Mesenteric fat pad (tissue), 1 donor: ENCODE measurements around the gene NID2. TPM values are rescaled to one million over a fixed set of nuclear protein-coding genes. Genes with fewer than 3 reads are reported as not detected.

ENCODE experiments used
- DNase-seq: peaks from one replicate; pipeline ENCODE4 v3.0.0-alpha.2; 2020; ENCODE audit warnings: low spot score
- total RNA-seq: library from RNA; stranded (reverse); fragmentation: NEBNext Ultra II Directional; extraction: Animal tissue kit (Norgen Biotek cat#: 25700); gene quantifications from one replicate; pipeline ENCODE4 v1.2.1, GENCODE V29; 2021
- donor health status: DM: yes; HTN: yes; CAD: no.

The NID2 gene
- total RNA-seq, 1 donor from 2014 or later: 66.2 TPM

DNA sequence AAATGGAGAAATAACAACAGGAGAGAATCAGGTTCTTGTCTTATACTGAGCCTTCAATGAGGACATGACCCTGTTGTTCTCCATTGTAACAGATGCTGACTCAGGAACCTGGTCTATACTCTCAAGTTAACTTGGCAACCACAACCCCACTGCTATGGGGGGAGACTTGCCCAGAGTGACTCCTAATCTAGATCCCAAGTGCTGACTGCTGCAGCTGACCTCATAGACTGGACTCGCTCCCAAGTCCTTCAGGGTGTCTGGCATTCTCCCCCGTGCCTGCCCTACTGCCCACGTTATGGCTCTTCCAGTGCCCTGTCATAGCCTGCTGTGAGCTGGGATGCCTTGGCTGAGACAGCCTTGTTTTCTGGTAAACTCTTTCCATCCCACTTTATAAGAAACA lies 37.1 kb downstream of the NID2 start:
- DNase-seq: no peak

DNA sequence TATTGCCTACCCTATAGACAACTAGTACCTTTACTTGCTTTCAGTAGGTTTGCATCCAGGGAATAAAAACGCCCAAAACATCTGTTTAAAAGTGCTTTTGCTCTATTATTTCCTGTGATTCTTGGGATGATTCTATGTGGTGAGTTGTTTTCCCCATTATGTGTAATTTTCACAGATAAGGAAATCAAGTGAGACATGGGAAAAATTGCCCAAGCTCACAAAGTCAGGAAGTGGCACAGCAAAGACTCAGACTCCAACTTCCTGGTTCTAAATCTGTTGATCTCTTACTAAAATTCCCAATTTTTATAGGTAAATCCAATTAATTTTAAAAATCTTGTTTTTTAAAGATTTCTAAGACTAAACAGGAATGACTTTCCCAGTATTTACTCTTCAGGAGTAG lies 39.0 kb downstream of the NID2 start:
- DNase-seq: no peak

DNA sequence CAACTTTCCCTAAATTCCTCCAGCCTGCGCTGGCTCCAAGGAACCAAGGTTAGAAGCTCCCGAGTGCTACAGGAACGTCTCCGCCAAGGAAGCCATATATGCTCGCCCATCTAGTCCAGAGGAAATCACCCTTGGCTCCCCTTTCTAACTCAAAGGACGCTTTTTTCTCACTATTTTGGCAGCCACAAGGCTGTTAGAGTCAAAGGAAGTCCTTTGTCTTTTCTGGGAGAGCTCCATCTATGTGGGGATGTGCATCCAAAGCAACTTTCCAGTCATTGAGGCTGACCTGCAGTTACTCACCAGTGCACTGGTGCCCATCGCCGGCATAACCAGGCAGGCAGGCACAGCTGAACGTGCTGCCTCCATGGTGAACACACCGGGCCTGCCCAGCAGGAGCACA lies 42.0 kb downstream of the NID2 start:
- no peak for DNase-seq

DNA sequence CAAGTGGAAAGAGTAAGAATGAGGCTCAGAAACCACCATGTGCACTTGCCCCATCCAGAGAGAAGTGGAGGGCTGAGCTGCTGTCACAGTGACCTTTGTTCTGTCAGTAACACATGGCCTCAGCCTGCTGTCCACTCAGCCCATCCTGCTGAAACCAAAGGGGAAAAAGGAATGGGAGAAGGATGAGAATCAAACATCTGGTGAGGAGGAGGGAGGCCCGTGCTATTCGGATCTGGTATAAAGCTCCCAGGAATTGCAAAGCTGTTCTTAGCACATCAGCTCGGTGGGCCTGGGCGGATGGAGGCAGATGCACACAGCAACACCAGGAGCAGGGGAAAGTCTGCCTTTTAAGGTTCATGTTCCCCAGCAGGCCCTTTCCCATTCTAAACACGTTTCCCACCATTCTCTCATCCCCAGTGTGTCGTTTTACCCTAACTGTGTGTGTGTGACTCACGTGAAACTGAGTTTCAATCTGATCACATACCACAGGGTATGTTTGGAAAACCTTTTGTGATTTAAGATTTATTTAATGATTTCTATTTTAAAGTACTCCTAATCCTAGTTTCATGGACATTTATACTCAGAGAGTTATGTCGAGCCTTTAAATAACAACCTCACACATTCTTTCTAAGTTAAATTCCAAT lies 42.7 kb downstream of the NID2 start:
- no peak for DNase-seq

DNA sequence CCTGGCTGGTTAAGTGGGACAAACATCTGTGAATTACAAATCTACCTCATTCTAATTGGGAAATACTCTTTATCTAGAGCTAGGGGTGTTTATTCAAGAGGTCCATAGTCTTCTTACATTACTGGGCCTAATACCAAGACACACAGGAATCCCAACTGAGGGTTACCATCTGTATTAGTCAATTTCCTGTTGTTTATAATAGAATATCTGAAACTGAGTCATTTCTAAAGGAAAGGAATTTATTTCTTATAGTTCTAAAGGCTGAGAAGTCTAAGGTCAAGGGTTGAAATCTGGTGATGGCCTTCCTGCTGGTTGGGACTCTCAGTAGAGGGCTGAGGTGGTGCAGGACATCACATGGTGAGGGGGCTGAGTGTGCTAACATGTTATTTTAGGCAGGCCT lies 43.5 kb downstream of the NID2 start:
- no peak for DNase-seq

DNA sequence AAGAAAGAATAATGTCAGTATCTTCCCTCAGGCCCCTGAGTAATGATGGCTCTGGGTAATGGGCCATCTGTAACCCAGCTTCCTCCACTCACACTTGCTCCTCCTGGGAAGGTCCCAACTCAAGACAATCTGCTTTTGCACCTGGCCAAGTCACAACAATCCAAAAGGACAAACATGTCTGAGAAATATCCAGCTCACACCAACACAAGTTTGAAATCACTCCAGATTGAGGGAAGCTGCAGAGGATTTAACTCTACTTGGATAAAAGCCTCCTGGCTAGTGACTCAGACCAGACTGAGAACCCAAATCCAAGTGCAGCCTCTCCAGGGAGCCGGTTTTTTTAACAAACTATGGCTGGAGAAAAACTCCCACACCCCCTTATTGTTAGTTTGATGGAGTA lies 45.3 kb downstream of the NID2 start:
- no peak for DNase-seq

DNA sequence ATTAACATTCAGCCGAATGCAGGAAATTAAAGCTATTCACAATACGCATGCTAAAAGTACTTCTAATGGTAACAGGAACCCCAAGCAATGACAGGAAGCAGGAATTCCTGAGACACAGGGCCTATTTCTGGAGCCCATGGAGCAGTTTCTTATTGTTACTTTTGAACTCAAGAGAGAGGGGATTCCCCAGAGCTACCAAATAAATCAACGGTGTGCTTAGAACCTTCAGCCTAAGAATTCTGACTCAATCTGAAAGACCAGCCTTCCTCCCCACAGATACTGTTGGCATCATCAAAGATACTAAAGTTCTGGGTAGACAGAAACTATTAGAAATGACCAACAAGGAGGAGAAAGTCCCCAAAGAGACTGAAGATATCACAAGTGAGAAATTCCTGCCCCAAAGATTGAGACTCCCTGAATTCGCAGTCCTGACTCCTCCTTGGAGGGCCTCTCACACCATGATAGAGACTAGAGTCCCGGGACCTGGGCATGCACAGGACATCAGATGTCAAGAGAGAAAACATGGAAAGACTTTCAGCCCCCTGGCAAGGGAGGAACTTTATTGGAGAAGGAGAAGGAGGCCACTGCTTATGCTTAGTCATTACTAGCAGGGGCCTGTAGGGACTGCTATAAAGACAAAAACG lies 46.8 kb downstream of the NID2 start:
- DNase-seq: no peak

DNA sequence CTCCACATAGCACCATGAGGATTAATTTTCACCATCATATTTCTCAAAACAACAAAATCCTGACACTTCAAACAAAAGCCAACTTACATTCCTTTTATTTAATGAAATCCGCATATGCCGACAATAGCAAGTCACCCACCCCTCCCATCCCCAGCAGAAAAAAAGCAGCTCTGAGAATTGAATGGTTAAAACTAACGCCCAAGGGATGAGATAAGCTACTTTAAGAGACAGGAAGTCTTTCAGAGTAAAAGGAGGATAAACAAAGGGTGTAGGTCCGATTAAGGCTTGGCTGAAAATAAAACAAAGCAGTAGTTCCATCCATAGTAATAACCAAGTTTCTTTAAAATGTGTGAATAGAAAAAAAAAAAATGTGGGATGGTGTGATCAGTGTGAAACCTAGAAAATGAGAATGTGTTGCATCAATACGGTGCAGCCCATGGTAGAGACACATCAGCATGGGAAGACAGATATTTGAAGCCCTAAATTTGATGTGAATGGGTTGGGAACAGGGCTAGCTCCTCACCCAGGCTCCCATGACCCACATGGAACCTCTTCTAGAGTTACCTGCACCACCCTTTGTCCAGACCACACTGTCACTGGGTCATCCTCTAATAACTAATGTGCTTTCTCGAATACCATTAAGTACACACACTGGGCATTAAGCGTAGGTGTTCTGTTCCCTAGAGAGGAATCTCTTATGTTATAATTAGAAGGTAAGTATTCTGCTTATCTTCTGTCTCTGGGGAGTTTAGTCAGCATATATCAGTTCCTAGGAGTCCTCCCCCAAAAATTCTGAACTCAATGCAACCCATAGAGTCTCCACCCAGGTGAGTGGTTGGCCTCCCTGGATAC lies 47.8 kb downstream of the NID2 start:
- no peak for DNase-seq

DNA sequence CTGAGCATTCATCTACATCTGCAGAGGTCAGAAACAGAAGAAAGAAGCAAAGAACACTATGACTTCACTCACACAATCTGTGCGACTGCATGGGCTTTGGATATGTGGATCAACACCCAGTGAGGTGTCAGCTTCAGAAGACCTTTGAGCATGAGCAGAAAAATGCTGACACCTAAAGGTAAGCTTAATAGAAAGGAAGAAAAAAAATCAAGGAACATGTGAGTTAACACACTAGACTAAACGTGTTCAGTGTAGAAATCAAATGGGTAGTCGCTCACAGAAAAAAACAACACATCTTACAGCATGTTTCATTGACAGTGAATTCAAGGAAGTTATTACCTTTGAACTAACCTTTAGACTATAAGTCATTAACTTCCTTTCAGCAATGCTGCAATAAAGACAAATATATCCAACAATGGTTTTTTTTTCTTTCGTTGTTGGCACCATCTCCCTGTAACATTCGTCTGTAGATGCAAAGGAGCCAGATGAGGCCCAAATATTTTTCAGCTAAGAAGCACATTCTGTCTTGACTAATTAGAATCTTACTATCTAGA lies 48.6 kb downstream of the NID2 start:
- DNase-seq: no peak

DNA sequence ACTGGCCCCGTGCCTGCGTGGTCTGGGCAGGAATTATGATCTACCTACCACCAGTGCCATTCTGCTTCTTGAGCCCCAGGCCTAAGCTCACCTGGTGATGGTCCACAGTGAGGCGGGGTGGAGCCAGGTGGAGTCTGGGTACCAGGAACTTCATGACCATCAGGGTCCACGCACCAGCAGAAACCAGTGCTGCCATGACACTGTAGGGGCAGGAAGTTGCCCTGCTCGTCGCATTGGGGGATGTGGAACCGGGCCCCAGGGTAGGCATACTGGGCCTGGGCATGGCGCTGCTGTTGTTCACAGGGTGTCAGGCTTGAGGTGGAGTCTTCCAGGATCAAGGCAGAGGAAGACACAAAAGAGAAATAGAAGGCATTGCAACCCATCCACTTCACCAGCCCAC lies 49.9 kb downstream of the NID2 start:
- no peak for DNase-seq

DNA sequence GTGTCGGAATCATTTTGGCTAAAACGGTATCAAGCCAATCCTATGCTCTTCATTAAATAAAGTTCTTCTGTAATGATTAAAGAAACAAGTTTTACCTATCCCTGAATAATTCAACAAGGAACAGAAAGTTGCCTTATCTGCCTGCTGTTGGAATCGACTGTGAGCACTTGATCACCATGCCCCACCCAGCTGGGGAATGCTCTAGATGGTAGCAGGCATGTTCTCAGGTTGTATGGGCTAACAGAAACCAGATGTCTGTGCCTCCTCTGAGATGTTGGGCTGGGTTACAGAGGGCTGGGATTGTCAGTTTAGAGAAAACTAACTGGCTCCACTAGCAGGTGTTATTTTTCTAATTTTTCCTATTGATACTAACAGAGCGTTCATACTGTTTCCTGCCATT lies 50.6 kb downstream of the NID2 start:
- no peak for DNase-seq

DNA sequence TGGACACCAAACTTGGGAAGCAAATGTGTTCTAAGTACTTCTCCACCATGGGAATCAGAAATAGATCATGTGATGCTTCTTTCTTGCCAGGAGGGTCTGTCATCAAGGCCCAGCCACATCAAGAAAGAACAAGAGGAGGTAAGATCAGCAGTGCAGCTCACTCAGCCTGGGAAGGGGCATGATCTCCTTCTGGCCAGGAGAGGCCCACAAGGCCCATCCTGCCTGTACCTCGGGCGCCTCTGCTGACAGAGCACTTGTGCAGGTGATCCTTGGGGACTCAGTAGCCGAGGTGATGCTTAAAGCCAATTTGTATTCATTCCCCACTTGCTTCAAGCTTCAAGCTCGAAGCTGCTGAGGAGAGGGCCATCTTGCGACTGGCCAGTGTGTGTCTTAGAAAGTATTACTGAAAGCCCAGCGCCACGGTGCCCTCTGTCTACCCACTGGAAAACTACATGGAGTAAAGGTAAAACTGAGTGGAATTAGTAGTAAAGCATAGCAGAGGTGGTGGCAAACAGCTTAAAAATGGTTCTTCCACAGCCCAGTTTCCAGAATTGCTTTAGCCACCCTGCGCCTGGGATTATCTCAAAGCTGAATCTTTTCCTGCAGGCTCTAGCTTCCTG lies 53.3 kb downstream of the NID2 start:
- DNase-seq: no peak

DNA sequence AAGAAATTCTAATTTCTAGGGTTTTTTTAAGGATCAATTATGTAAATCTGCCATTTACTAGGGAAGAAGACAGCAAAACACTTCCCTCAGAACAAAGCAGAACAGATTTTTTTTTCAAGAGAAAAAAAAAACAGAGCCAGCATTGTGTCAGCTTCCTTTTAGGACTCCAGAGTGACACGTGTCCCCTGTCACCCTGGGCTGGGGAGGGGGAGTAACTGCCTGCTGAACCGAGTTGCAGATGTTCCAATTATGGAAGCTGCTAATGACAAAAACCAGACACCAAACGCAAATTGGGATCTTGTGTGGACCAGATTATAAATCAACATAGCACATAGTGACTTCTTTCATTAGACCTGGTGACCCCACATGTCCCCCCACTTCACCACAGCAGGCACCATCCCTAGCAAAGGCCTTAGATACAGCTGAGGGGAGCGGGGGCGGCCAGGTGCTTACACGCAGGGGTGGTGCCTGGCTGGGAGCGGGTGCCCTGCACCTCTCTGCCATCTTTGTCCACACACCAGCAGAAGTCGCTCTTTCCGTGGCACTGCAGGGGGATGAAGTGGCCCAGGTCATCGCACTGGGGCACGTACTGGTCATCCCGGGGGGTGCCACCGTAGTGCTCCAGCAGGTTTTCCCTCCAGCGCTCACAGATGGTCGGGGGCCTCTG lies 54.1 kb downstream of the NID2 start:
- DNase-seq: no peak

DNA sequence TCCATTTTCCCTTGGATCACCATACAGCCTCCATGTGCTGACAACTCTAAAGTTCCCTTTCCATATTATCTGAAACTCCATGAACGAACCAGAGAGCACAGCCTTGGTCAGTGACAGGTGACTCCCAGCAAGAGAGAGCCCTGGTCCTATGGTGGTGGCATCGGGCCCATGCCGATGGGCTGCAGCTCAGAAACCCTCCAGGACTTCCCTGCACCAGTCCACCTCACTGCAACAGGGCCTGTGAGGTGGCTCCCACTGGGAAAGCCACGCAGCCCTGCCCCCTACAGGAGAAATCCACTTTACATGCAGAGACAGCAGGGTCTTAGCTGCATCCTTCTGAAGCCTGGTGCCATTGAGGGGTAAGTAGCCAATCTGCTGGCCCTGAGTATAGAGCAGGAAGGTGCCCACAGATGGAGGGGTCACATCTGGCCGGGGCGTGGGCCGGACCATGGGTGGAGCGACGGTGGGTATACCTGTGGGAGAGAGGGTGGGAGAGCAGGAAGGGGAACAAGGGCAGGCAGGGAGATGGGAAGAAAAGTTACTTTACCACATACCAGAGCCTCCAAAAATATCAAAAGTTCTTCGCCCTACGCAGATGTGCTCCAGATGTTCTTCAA lies 54.8 kb downstream of the NID2 start:
- no peak for DNase-seq

DNA sequence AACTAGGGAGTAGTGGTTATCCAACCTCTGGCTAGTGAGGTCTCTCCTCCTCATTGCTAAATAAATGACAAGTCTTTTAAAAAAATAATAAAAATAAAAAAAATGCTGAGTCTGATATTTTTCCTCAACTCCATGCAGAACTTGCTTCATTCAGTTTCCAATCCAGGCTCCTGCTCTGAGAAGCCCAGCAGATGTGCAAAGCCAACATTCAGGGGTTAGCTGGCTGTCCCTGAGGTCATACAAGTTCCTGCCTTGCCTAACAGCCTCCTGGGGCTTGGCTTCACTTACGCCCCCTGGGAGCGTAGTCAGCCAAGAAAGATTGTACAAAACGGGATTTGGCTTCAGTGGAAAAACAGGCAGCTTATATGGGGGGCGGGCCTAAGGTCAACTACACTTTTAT lies 56.2 kb downstream of the NID2 start:
- no peak for DNase-seq

DNA sequence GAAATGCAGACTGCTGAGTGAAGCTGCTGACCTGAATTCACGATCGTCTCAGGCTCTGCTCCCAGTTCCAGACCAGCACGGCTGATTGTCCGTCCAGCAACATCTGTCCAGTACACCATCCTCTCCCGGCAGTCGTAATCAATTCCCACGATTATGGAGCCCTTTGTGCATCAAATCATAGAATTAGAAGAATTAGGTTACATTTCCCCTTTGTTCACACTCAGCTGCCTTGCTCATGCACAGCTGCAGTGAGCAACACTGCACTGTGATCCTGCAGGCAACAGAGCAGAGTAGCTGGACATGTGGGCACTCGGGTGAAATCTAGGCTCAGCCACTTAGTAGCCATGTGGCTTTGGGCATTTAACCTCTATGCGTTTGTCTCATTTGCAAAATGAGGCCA lies 57.3 kb downstream of the NID2 start:
- DNase-seq: no peak

DNA sequence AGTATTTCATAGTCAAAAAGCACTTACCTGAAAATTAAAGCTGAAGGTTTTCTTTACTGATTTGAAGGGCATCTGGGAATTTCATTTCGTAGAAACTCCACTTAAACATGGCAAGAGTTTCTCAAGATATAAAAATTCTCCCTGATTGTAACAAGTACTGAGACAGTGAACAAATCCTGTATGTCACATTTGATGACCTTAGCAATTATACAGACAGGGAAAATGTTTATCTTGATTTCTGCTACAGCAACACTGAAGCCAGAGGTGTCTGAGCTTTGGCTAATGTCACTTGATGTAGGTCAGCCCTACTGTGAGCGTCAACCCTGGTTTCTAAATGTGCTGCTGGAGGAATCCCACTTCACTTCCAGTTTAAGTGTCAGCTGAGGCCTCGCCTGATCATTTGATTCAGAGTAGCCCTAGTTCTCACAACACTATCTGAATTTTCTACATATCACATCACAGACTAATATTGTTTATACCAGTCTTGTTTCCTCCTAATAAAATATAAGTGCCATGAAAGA lies 58.6 kb downstream of the NID2 start:
- DNase-seq: no peak

DNA sequence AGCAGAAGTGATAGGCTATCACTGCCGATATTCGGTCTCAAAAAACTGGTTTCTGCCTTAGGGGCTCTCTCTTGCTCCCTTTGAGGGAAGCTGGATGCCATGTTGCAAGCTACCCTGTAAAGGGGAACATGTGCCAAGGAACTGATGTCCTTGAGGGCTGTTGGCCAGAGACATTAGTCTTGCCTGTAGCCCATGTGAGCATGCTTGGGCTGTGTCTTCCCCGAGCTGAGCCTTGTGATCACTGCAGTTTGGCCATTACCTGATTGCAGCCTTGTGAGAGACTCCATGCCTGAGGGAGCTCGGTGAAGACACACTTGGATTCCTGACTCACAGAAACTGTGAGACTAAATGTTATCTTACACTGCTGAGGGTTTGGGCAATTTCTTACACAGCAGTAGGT lies 60.7 kb downstream of the NID2 start:
- no peak for DNase-seq

DNA sequence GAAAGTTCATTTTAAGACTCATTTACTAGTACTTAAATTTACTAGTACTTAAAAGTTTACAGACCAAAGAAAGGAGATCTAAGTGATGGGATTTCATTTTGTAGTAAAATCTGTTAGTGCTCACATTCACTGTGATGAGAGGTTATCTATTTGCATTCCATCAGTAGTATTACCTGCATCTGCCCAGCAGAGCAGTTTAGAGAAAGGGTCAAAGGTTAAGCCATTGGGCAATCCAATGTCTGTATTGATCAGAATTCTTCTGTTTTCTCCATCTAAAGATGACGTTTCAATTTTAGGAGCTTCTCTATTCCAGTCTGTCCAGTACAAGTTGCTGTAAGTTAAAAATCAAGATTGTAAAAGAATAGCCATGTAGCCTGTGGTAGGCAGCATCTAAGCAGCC lies 61.2 kb downstream of the NID2 start:
- no peak for DNase-seq

DNA sequence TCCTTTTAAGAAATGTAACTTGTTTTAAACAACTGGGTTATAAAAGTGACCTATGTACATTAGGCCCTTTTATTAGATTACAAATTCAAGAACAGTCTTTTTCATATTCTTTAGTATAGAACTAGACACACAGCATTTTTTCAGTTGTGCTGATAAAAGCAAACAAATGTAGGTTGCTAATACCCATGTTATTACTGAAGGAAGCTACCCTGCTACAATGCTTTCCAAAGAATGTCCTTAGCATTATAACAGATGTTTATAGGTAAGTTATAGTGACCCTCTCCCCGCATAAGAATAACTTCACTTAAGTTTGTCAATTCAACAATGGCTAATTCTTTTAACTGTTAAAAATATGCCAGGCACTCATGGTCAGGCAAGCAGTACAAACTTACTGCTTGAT lies 61.6 kb downstream of the NID2 start:
- no peak for DNase-seq

DNA sequence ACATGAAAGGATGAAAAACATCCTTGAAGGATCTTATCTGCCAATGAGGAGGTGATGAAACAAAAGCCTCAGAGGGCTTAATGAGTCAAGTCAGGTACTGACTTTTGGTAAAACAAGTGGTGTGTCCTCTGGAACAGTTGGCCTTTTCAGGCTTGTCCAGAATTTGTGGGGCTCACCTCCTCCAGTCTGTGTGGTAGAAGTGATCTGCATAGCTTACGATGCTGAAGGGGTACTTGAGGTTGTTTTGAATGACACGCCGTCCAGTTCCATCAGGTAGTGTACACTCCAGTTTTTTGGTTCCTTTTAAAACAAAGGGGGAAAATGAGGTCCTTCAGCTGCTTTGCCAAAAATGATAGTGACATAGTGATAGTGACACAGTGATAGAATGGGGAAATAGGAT lies 62.5 kb downstream of the NID2 start:
- DNase-seq: no peak
